Measurements from ENCODE around the gene MADCAM1. TPM values are rescaled to one million over a fixed set of nuclear protein-coding genes. Genes with fewer than 3 reads are reported as not detected.

MADCAM1 gene
- total and polyA plus RNA-seq, 9 donors: 0.11 to 0.90 (median 0.42) TPM; not detected in 2

GRCh38 chr19:510606-511100 is 14.4 kb downstream of the MADCAM1 start:
- H3K27me3 ChIP-seq: no peaks in the 10 kb centered on the region
- peaks cover 6% of the 10 kb centered on the region for H3K4me1 ChIP-seq (ENCODE audit: insufficient read depth)
- peak in 3 of 5 donors; percentile 59 to 79 (median 67) for DNase-seq
- no peak overlapping the region for H3K4me3 ChIP-seq
- no peaks in the 10 kb centered on the region for H3K9me3 ChIP-seq
- H3K36me3 ChIP-seq: no peaks in the 10 kb centered on the region
- WGBS, 3 donors: 25 to 29% (median 27%) methylated on average over 20 to 21 of the region's 21 CpGs
- H3K27ac ChIP-seq: no peak overlapping the region
- TF ChIP-seq CTCF (IDR thresholded peaks at IDR 0.05): peak; percentile 41 to 55 (median 48)
- TF ChIP-seq EP300 (IDR thresholded peaks at IDR 0.05): no peak
- intact Hi-C loops (cut with DNase I): no loop called here

- H3K36me3 ChIP-seq: no peaks in the 10 kb centered on the region
- 68 to 73% (median 72%) methylated on average over 30 of the region's 30 CpGs for WGBS, 3 donors
- TF ChIP-seq EP300 (IDR thresholded peaks at IDR 0.05): no peak
- no peak for TF ChIP-seq CTCF (IDR thresholded peaks at IDR 0.05)
- no peak for TF ChIP-seq POLR2A (IDR thresholded peaks at IDR 0.05)
- intact Hi-C loops (cut with DNase I): no loop called here
- H3K4me3 ChIP-seq: no peak overlapping the region
- H3K27me3 ChIP-seq: no peaks in the 10 kb centered on the region
- no peaks in the 10 kb centered on the region for H3K9me3 ChIP-seq
- H3K27ac ChIP-seq: no peak overlapping the region
- H3K4me1 ChIP-seq (ENCODE audit: insufficient read depth): peaks cover 6% of the 10 kb centered on the region
- DNase-seq: no peak
Measured at GRCh38 chr19:511101-511851, 15.0 kb downstream of the MADCAM1 start.

GRCh38 chr19:512547-513365 is 16.5 kb downstream of the MADCAM1 start:
- TF ChIP-seq POLR2A (IDR thresholded peaks at IDR 0.05) (no peak), EP300 (IDR thresholded peaks at IDR 0.05) (no peak), CTCF (IDR thresholded peaks at IDR 0.05) (no peak)
- 45 to 52% (median 48%) methylated on average over 52 to 62 of the region's 62 CpGs for WGBS, 3 donors
- Histone ChIP-seq H3K36me3 (no peaks in the 10 kb centered on the region), H3K4me1 (ENCODE audit: insufficient read depth) (peaks cover 6% of the 10 kb centered on the region), H3K4me3 (no peak overlapping the region), H3K27ac (no peak overlapping the region), H3K27me3 (no peaks in the 10 kb centered on the region), H3K9me3 (no peaks in the 10 kb centered on the region)
- intact Hi-C loops (cut with DNase I): no loop called here
- DNase-seq: peak in 1 of 5 donors; percentile 34

- 81 to 83% (median 82%) methylated on average over 10 of the region's 10 CpGs for WGBS, 3 donors
- intact Hi-C loops (cut with DNase I): no loop called here
- no peak overlapping the region for H3K4me3 ChIP-seq
Measured at GRCh38 chr19:513368-514165, 17.3 kb downstream of the MADCAM1 start.

More at GRCh38 chr19:513368-514165, 17.3 kb downstream of the MADCAM1 start:
- Histone ChIP-seq H3K27ac (no peak overlapping the region), H3K27me3 (no peaks in the 10 kb centered on the region), H3K4me1 (ENCODE audit: insufficient read depth) (no peaks in the 10 kb centered on the region), H3K9me3 (no peaks in the 10 kb centered on the region), H3K36me3 (no peaks in the 10 kb centered on the region)
- TF ChIP-seq EP300 (IDR thresholded peaks at IDR 0.05): no peak
- no peak for TF ChIP-seq CTCF (IDR thresholded peaks at IDR 0.05)
- TF ChIP-seq POLR2A (IDR thresholded peaks at IDR 0.05): no peak
- DNase-seq: no peak

Data from ovary (tissue), 9 donors.